H9 (cell line): ENCODE data around the gene RIMBP2. TPM values are rescaled to one million over a fixed set of nuclear protein-coding genes. Genes with fewer than 3 reads are reported as not detected.

Experiments
- DNase-seq: peaks from one replicate; pipeline ENCODE4 v3.0.0-alpha.2; 2017
- H2AFZ ChIP-seq: one replicate; pipeline ENCODE4 v1.6.1; 2013; ENCODE audit warnings: mild to moderate bottlenecking, low read length, control low read depth, moderate library complexity
- H2AK5ac ChIP-seq: 2 replicates; pipeline ENCODE4 v1.6.1; 2013; ENCODE audit warnings: low read length, control low read depth, mixed read lengths; ENCODE audit not compliant: insufficient read length
- H2BK120ac ChIP-seq: one replicate; pipeline ENCODE4 v1.6.1; 2013; ENCODE audit warnings: low read depth, mild to moderate bottlenecking, low read length, control low read depth, inconsistent platforms; ENCODE audit not compliant: poor library complexity, severe bottlenecking
- H2BK12ac ChIP-seq: 2 replicates; pipeline ENCODE4 v1.6.1; 2013; ENCODE audit warnings: low read length, control low read depth, mixed read lengths, low read depth; ENCODE audit not compliant: insufficient read length
- H2BK15ac ChIP-seq: 2 replicates; pipeline ENCODE4 v1.6.1; 2013; ENCODE audit warnings: low read depth, low read length, control low read depth
- H2BK20ac ChIP-seq: one replicate; pipeline ENCODE4 v1.6.1; 2013; ENCODE audit warnings: low read depth, mild to moderate bottlenecking, low read length, control low read depth, inconsistent platforms; ENCODE audit not compliant: poor library complexity, severe bottlenecking
- H2BK5ac ChIP-seq: 2 replicates; pipeline ENCODE4 v1.6.1; 2013; ENCODE audit warnings: low read length, control low read depth, mixed read lengths; ENCODE audit not compliant: insufficient read length
- H3K14ac ChIP-seq: 2 replicates; pipeline ENCODE4 v1.6.1; 2013; ENCODE audit warnings: low read length, control low read depth; ENCODE audit not compliant: insufficient read depth
- H3K18ac ChIP-seq: 2 replicates; pipeline ENCODE4 v1.6.1; 2013; ENCODE audit warnings: low read depth, mild to moderate bottlenecking, mixed read lengths, low read length, control low read depth; ENCODE audit not compliant: insufficient read length
- H3K23ac ChIP-seq: 2 replicates; pipeline ENCODE4 v1.6.1; 2013; ENCODE audit warnings: low read length, control low read depth, mixed read lengths, low read depth; ENCODE audit not compliant: insufficient read length
- H3K23me2 ChIP-seq: 2 replicates; pipeline ENCODE4 v1.6.1; 2013; ENCODE audit warnings: low read depth, mild to moderate bottlenecking, mixed read lengths, low read length, control low read depth; ENCODE audit not compliant: insufficient read length, poor library complexity, severe bottlenecking
- H3K27ac ChIP-seq: 2 replicates; pipeline ENCODE4 v1.5.1; 2013; ENCODE audit warnings: low read length, control low read depth, mixed read lengths, low read depth; ENCODE audit not compliant: insufficient read length
- H3K27me3 ChIP-seq: 2 replicates; pipeline ENCODE4 v1.6.1; 2013; ENCODE audit warnings: low read length, control low read depth, inconsistent platforms; ENCODE audit not compliant: insufficient read depth
- H3K4ac ChIP-seq: 2 replicates; pipeline ENCODE4 v1.6.1; 2013; ENCODE audit warnings: low read depth, mild to moderate bottlenecking, control low read depth, inconsistent platforms, low read length, moderate library complexity
- H3K4me1 ChIP-seq: 2 replicates; pipeline ENCODE4 v1.6.1; 2013; ENCODE audit warnings: low read length, control low read depth, inconsistent platforms; ENCODE audit not compliant: insufficient read depth
- H3K4me2 ChIP-seq: 2 replicates; pipeline ENCODE4 v1.6.1; 2013; ENCODE audit warnings: low read length, control low read depth, mixed read lengths; ENCODE audit not compliant: insufficient read length, insufficient read depth
- H3K56ac ChIP-seq: 2 replicates; pipeline ENCODE4 v1.6.1; 2013; ENCODE audit warnings: low read depth, mild to moderate bottlenecking, mixed read lengths, low read length, control low read depth; ENCODE audit not compliant: insufficient read length
- H3K79me1 ChIP-seq: 2 replicates; pipeline ENCODE4 v1.6.1; 2013; ENCODE audit warnings: low read depth, mild to moderate bottlenecking, moderate library complexity, low read length, control low read depth, inconsistent platforms; ENCODE audit not compliant: insufficient read depth, poor library complexity, severe bottlenecking
- H3K79me2 ChIP-seq: 2 replicates; pipeline ENCODE4 v1.6.1; 2013; ENCODE audit warnings: low read length, control low read depth, inconsistent platforms; ENCODE audit not compliant: insufficient read depth
- H3K9ac ChIP-seq: 2 replicates; pipeline ENCODE4 v1.6.1; 2013; ENCODE audit warnings: low read length, control low read depth, mixed read lengths; ENCODE audit not compliant: insufficient read length; ENCODE audit errors: extremely low read depth
- H3K9me3 ChIP-seq: one replicate; pipeline ENCODE4 v1.6.1; 2013; ENCODE audit warnings: low read depth, low read length, inconsistent platforms; ENCODE audit not compliant: control insufficient read depth
- H3T11ph ChIP-seq: one replicate; pipeline ENCODE4 v1.6.1; 2013; ENCODE audit warnings: mild to moderate bottlenecking, low read length, control low read depth, inconsistent platforms
- H4K20me1 ChIP-seq: one replicate; pipeline ENCODE4 v1.6.1; 2013; ENCODE audit not compliant: control insufficient read depth, insufficient read length, insufficient read depth
- H4K5ac ChIP-seq: 2 replicates; pipeline ENCODE4 v1.6.1; 2013; ENCODE audit warnings: low read depth, mild to moderate bottlenecking, mixed read lengths, low read length, control low read depth; ENCODE audit not compliant: insufficient read length
- H4K8ac ChIP-seq: replicated peaks from 2 replicates; pipeline ENCODE4 v1.6.1; 2013; ENCODE audit warnings: low read length, control low read depth, mixed read lengths, low read depth; ENCODE audit not compliant: insufficient read length
- H4K91ac ChIP-seq: 2 replicates; pipeline ENCODE4 v1.6.1; 2013; ENCODE audit warnings: low read depth, mild to moderate bottlenecking, moderate library complexity, mixed read lengths, low read length, control low read depth; ENCODE audit not compliant: insufficient read length
- H3K27ac Mint-ChIP-seq, 3 experiments: 2 replicates in 2 of 3; 3 replicates in 1 of 3; pipeline ENCODE4 v1.8.0; 2020 to 2021; ENCODE audit warnings: mixed read lengths in 3 of 3, mild to moderate bottlenecking in 1 of 3, moderate library complexity in 1 of 3
- H3K27me3 Mint-ChIP-seq: 2 replicates; pipeline ENCODE4 v1.8.0; 2021; ENCODE audit warnings: low read depth, mild to moderate bottlenecking, moderate library complexity, mixed read lengths
- H3K36me3 Mint-ChIP-seq, 3 experiments: 2 replicates in 2 of 3; 3 replicates in 1 of 3; pipeline ENCODE4 v1.8.0; 2020 to 2021; ENCODE audit warnings: low read depth in 3 of 3, mixed read lengths in 3 of 3; ENCODE audit not compliant: insufficient read depth in 1 of 3
- H3K4me1 Mint-ChIP-seq, 2 experiments: 2 replicates each; pipeline ENCODE4 v1.8.0; 2020; ENCODE audit warnings: mixed read lengths in 2 of 2
- H3K4me3 Mint-ChIP-seq, 2 experiments: 2 replicates in 1 of 2; 3 replicates in 1 of 2; pipeline ENCODE4 v1.8.0; 2020 to 2021; ENCODE audit warnings: mild to moderate bottlenecking in 2 of 2, mixed read lengths in 2 of 2, moderate library complexity in 1 of 2
- H3K9me3 Mint-ChIP-seq, 2 experiments: 2 replicates in 1 of 2; 3 replicates in 1 of 2; pipeline ENCODE4 v1.8.0; 2020; ENCODE audit warnings: mild to moderate bottlenecking in 2 of 2, mixed read lengths in 2 of 2, moderate library complexity in 1 of 2
- WGBS: extraction: QIAGEN DNeasy Blood & Tissue Kit; methylation state at CpG from one replicate; pipeline ENCODE4 v1.1.7; 2013; ENCODE audit warnings: missing lambda C conversion rate, low lambda C conversion rate, mixed read lengths; ENCODE audit not compliant: insufficient read length; ENCODE audit errors: extremely low coverage; 5-methylcytosine and 5-hydroxymethylcytosine counted together
- total RNA-seq: library from RNA; stranded (reverse); gene quantifications from 2 replicates; pipeline ENCODE4 v1.2.1, GENCODE V29; 2021
- TF ChIP-seq, protein P1 (sequence below): fragments of 200-600 bp; sonication (generic); conservative IDR thresholded peaks from 3 replicates; pipeline ENCODE4 v1.8.0; 2021; ENCODE audit warnings: antibody characterized with exemption, mild to moderate bottlenecking

RIMBP2 gene
- total RNA-seq, 1 experiment from 2014 or later, result 0.70 TPM

DNA sequence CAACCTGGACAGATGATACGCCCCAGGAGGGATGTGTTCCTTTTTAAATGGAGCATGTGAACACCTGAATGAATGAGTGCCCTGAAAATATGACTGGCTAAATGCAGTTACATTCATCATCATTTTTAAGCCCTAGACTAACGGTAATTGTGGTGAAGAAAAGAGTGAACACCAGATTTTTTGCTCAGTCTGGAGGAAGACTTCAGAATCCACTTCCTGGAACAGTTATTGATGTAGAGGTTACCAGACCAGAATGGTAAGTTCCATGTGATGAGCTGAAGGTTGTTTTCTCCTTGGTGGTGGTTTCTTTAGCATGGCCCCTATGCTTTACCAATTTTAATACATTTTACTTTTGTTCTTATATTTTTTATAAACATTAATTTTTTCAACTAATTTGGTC is 349.1 kb downstream of the RIMBP2 start:
- no peak overlapping the region for H3K27ac ChIP-seq

More for the DNA sequence above, 349.1 kb downstream of the RIMBP2 start:
- Histone ChIP-seq H3K9ac (no peak overlapping the region), H2BK120ac (no peak overlapping the region), H3K18ac (no peak overlapping the region), H4K91ac (no peak overlapping the region), H3K14ac (no peak overlapping the region), H3K27me3 (no peaks in the 10 kb centered on the region), H2BK20ac (no peak overlapping the region), H3K9me3 (no peaks in the 10 kb centered on the region), H2BK12ac (no peak overlapping the region), H3K79me1 (no peaks in the 10 kb centered on the region), H4K20me1 (no peaks in the 10 kb centered on the region), H2BK15ac (no peak overlapping the region), H2BK5ac (no peak overlapping the region), H3K56ac (no peak overlapping the region), H3K4ac (no peak overlapping the region), H4K5ac (no peak overlapping the region), H4K8ac (no peak overlapping the region), H3T11ph (no peak overlapping the region), H3K23ac (no peak overlapping the region), H3K4me1 (no peaks in the 10 kb centered on the region; the same call in 1 of the 2 replicates), H2AFZ (no peak overlapping the region), H3K23me2 (no peaks in the 10 kb centered on the region), H3K79me2 (no peaks in the 10 kb centered on the region), H2AK5ac (no peak overlapping the region), H3K4me2 (no peak overlapping the region)
- Mint-ChIP-seq H3K27ac (no peak overlapping the region), H3K36me3 (no peaks in the 10 kb centered on the region), H3K27me3 (peaks cover 34% of the 10 kb centered on the region), H3K9me3 (no peaks in the 10 kb centered on the region), H3K4me1 (peaks cover 6 to 9% of the 10 kb centered on the region in 2 experiments; a peak in 3 of 4 replicates), H3K4me3 (no peak overlapping the region)
- no peak for DNase-seq
- TF ChIP-seq, protein P1, sequence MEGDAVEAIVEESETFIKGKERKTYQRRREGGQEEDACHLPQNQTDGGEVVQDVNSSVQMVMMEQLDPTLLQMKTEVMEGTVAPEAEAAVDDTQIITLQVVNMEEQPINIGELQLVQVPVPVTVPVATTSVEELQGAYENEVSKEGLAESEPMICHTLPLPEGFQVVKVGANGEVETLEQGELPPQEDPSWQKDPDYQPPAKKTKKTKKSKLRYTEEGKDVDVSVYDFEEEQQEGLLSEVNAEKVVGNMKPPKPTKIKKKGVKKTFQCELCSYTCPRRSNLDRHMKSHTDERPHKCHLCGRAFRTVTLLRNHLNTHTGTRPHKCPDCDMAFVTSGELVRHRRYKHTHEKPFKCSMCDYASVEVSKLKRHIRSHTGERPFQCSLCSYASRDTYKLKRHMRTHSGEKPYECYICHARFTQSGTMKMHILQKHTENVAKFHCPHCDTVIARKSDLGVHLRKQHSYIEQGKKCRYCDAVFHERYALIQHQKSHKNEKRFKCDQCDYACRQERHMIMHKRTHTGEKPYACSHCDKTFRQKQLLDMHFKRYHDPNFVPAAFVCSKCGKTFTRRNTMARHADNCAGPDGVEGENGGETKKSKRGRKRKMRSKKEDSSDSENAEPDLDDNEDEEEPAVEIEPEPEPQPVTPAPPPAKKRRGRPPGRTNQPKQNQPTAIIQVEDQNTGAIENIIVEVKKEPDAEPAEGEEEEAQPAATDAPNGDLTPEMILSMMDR, result no peak
- WGBS, result no CpG with 5 or more reads among the region's 2 CpGs
